Mucosa of descending colon (tissue), 3 donors: ENCODE results near the gene FAM174B. TPM values are rescaled to one million over a fixed set of nuclear protein-coding genes. Genes with fewer than 3 reads are reported as not detected.

Experiments used
- ATAC-seq: fragments of 200-7000 bp; cut with Tn5 transposase; one replicate; pipeline ENCODE4 v1.9.1; 2020; ENCODE audit warnings: mild to moderate bottlenecking, moderate library complexity
- DNase-seq, 3 donors: peaks; one replicate each; pipeline ENCODE4 v3.0.0-alpha.2; 2020
- H3K36me3 ChIP-seq: fragments of 200-600 bp; one replicate; pipeline ENCODE4 v1.8.0; 2021; ENCODE audit warnings: low read depth, mild to moderate bottlenecking
- H3K4me1 ChIP-seq: fragments of 200-600 bp; one replicate; pipeline ENCODE4 v1.8.0; 2021; ENCODE audit warnings: low read depth, mild to moderate bottlenecking
- H3K4me3 ChIP-seq: fragments of 200-600 bp; one replicate; pipeline ENCODE4 v1.8.0; 2021; ENCODE audit warnings: mild to moderate bottlenecking
- H3K9me3 ChIP-seq: fragments of 200-600 bp; one replicate; pipeline ENCODE4 v1.8.0; 2021; ENCODE audit warnings: mild to moderate bottlenecking
- intact Hi-C, 2 donors: fragments of 100-400 bp; cut with DNase I in 1 of 2; cut with micrococcal nuclease in 1 of 2; formaldehyde crosslinking; loops; one replicate each; pipeline versions ENCODE4 v1.11.0 to v1.11.1; 2022; cut with DNase I, micrococcal nuclease
- total RNA-seq, 3 donors: library from RNA; stranded (reverse); fragmentation: NEBNext Ultra II Directional in 2 of 3; extraction: Animal tissue kit (Norgen Biotek cat#: 25700) in 2 of 3; gene quantifications; one replicate each; pipeline versions ENCODE4 v1.2.1 to v1.2.4, GENCODE V29; 2021 to 2023
- TF ChIP-seq, protein P1 (sequence below): fragments of 200-600 bp; IDR thresholded peaks from one replicate; pipeline ENCODE4 v1.8.0; 2022; ENCODE audit warnings: antibody characterized with exemption, mild to moderate bottlenecking
- donor health status: DM: no; HTN: no; CAD: no; lungs with moderate emphysema.
- donor health status: DM: no; HTN: no; CAD: no.
- donor health status: DM: no; HTN: yes; CAD: no.

The FAM174B gene
- total RNA-seq, 3 donors from 2014 or later, result 14.7 to 30.5 (median 28.5) TPM

DNA sequence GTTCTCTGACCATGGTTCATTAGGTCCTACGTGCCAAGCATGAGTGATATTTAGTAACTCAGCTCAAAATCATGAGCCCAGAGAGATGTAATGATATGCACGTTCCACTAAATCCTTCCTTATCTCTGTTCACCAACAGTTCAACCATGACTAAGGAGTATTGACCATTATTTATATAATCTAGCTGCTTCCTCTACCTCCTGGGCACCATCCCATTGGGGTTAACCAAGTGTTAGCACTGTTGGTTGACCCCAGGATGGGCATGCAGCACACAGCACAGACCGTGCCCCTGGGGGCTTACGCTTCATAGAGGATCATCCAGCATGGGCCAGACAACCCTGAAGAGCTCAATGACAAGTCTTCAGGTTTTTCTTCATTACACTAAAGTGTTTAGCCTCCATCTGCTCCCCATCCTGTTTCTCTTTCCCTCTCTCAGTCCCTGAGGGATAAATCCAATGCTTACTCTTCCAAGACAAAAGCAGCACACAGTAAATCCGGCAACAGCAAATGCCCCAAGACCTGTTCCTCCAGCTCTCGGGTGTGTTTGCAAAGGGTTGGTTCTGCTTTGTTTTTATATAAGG, 10.4 kb downstream of the FAM174B start:
- no peak for DNase-seq
- Histone ChIP-seq H3K9me3 (no peaks in the 10 kb centered on the region), H3K36me3 (no peaks in the 10 kb centered on the region), H3K4me3 (no peak overlapping the region), H3K4me1 (no peaks in the 10 kb centered on the region)
- TF ChIP-seq, protein P1, sequence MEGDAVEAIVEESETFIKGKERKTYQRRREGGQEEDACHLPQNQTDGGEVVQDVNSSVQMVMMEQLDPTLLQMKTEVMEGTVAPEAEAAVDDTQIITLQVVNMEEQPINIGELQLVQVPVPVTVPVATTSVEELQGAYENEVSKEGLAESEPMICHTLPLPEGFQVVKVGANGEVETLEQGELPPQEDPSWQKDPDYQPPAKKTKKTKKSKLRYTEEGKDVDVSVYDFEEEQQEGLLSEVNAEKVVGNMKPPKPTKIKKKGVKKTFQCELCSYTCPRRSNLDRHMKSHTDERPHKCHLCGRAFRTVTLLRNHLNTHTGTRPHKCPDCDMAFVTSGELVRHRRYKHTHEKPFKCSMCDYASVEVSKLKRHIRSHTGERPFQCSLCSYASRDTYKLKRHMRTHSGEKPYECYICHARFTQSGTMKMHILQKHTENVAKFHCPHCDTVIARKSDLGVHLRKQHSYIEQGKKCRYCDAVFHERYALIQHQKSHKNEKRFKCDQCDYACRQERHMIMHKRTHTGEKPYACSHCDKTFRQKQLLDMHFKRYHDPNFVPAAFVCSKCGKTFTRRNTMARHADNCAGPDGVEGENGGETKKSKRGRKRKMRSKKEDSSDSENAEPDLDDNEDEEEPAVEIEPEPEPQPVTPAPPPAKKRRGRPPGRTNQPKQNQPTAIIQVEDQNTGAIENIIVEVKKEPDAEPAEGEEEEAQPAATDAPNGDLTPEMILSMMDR, result no peak
- intact Hi-C loops, result no loop called here
- ATAC-seq, result peak; percentile 64

DNA sequence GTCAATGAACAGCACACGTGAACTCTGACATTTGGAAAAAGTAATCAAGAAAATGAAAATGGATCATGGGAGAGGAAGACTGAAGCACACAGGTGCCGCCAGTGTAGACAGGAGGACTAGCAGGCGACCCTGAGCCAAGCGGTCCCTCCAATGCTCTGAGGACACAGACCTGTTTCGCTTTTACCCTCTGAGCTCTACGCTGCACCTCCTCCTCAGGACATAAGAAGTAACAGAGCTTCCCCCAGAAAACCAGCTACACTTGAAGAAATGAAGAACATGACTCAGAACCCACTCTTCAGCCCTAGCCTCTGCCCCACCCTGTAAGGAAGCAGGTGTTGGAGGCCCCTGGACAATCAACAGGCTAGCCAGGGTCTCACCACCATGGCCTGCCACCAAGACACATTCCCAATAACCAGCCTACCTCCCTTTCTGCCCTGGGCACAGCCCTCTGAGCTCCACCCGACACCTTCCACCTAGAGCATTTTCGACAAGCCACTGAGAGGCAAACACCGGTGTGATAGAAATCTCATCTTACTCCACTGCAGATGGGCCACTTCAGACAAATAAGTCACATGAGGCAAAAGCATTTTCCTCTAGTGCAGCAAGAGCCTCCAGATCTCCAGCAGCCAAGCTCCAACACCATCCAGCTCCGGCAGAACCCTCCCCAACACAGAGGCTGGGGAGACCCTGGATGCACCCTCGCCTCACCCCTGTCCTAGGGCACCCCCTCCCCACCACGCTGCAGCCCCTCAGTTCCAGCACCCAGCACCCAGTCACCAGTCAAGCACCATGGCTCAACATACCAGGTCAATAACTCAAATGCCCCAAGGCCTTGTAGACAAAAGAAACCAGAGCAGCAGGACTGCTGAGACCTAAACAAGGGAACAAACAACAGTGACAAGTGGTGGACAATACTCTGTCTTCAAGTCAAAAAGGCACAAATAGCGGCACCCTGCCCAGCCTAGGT, 11.4 kb downstream of the FAM174B start:
- no peak for ATAC-seq

DNA sequence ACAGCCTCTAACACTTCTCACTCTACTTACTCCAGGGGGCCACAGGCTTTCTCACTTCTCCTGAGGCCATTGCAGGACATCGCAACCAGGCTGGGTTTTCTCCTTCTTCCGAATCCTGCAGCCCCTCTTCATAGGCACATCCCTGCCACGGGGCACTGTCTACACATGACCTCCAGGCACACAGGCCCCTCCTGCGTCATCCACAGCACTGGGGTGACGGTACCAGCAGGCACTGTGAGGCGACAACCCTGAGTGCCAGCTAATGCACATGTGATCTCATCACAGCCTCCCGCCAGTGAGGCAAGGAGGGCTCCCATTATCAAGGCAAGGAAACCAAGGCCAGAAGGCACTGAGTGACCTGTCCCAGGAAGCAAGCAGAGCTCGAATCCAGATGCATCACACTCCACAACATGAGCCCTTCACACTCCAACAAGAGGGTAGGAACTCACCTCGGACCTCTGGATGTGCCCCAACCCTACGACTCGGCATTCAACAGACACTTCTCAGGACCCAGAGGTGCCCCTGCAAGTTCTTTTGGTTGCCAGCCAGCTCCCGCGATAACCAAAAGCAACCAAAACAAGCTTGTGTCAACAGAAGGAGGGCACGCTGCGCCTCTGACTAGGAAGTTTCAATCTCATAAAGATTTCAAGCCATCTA, 16.7 kb downstream of the FAM174B start:
- peaks cover 2% of the 10 kb centered on the region for H3K9me3 ChIP-seq
- no peak overlapping the region for H3K4me3 ChIP-seq
- H3K4me1 ChIP-seq, result peaks cover 8% of the 10 kb centered on the region
- ATAC-seq (peak; percentile 42), DNase-seq (no peak)
- TF ChIP-seq, protein P1, result no peak
- no peaks in the 10 kb centered on the region for H3K36me3 ChIP-seq
- intact Hi-C loops, result no loop called here

More for the DNA sequence above, 11.4 kb downstream of the FAM174B start:
- no peak overlapping the region for H3K4me3 ChIP-seq
- no peaks in the 10 kb centered on the region for H3K36me3 ChIP-seq
- DNase-seq, result no peak
- intact Hi-C loops, result no loop called here
- peaks cover 2% of the 10 kb centered on the region for H3K9me3 ChIP-seq
- no peaks in the 10 kb centered on the region for H3K4me1 ChIP-seq
- TF ChIP-seq, protein P1, result no peak

DNA sequence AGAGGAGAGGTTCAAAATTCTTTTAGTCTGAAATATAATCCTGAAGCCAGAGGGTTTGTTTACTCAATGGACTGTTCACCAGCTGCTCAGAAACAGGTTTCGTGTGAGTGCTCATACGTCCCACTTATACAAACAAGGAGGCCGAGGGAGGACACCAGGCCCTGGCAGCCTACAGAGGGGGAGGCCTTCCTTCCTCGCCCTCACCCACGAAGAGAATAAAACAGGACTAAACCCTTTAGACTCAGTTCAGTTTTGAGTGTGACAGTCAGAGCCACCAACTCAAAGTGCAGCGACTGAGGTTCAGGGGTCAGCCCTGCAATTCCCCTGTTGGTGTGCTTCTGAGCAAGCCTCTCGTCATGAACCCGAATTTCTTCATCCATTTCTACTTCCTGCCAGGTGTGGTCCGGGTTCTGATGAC, 17.3 kb downstream of the FAM174B start:
- DNase-seq, result peak in 1 of 3 donors; percentile 57
- intact Hi-C loops, result no loop called here

DNA sequence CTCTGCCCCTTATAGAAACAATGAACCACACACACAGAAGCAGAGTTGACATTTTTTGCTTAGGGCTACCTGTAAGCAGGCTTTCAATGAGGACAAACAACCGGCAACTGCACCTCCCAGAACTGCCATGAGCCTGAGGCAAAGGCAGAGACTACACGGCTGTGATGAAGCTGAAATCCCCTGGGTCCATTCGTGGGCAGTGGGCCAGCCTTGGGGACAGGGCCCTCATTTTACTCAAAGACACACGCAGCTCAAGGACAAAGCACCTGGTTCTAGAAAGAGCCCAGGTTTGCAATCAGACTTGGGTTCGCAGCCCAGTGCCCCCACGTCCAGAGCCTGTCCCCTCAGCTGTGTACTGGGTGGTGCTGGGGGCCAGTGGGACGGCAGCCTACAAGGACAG, 17.9 kb downstream of the FAM174B start:
- DNase-seq (no peak), ATAC-seq (no peak)
- no peak overlapping the region for H3K4me3 ChIP-seq

More for the DNA sequence above, 17.3 kb downstream of the FAM174B start:
- Histone ChIP-seq H3K4me1 (peaks cover 8% of the 10 kb centered on the region), H3K36me3 (no peaks in the 10 kb centered on the region), H3K9me3 (peaks cover 2% of the 10 kb centered on the region), H3K4me3 (no peak overlapping the region)
- ATAC-seq, result peak; percentile 83
- TF ChIP-seq, protein P1, result no peak

More for the DNA sequence above, 17.9 kb downstream of the FAM174B start:
- H3K4me1 ChIP-seq, result peaks cover 8% of the 10 kb centered on the region
- TF ChIP-seq, protein P1, result no peak
- intact Hi-C loops, result no loop called here
- no peaks in the 10 kb centered on the region for H3K36me3 ChIP-seq
- H3K9me3 ChIP-seq, result peaks cover 2% of the 10 kb centered on the region
